Subcutaneous adipose tissue (tissue), 4 donors: ENCODE data around the gene CUEDC1. TPM values are rescaled to one million over a fixed set of nuclear protein-coding genes. Genes with fewer than 3 reads are reported as not detected.

ENCODE experiments used
- CTCF ChIP-seq: fragments of 450-650 bp; IDR thresholded peaks from one replicate; pipeline ENCODE4 v1.5.1; 2016; ENCODE audit warnings: low read depth, mild to moderate bottlenecking, control low read depth, antibody characterized with exemption, moderate library complexity
- total RNA-seq, 4 donors: library from RNA; depleted of rRNA; stranded (reverse); fragments of >200 nt; gene quantifications; one replicate each; pipeline ENCODE4 v1.1.0, GENCODE V29; 2016

The CUEDC1 gene
- total RNA-seq, 4 donors from 2014 or later: 18.0 to 22.5 (median 21.1) TPM

- no peak for TF ChIP-seq CTCF
Observed at GRCh38 chr17:57877803-57878377, 77.3 kb downstream of the CUEDC1 start.

- no peak for TF ChIP-seq CTCF
Observed at GRCh38 chr17:57876866-57877237, 78.4 kb downstream of the CUEDC1 start.

- no peak for TF ChIP-seq CTCF
Observed at GRCh38 chr17:57876023-57876865, 79.0 kb downstream of the CUEDC1 start.

GRCh38 chr17:57875290-57876022 lies 79.8 kb downstream of the CUEDC1 start:
- no peak for TF ChIP-seq CTCF

- TF ChIP-seq CTCF: no peak
Observed at GRCh38 chr17:57874434-57875289, 80.5 kb downstream of the CUEDC1 start.

- TF ChIP-seq CTCF: no peak
Observed at GRCh38 chr17:57874058-57874419, 81.2 kb downstream of the CUEDC1 start.
